ENCODE measurements around the gene SPATS2.

- TF ChIP-seq SUZ12 (IDR thresholded peaks at IDR 0.05; ENCODE audit: extremely low read depth, insufficient read depth, insufficient read length) = no peak
- TF ChIP-seq YY1 (IDR thresholded peaks at IDR 0.05; ENCODE audit: insufficient read depth, insufficient read length) = no peak
- TF ChIP-seq ZNF274 (IDR thresholded peaks at IDR 0.05; ENCODE audit: low read depth, low read length) = no peak
Observed at GRCh38 chr12:49358483-49359141, 8.7 kb upstream of the SPATS2 start.
